HG02885 (cell line): Measurements from ENCODE around the gene HPDL.
"Not testable (repeated sequence)": the region's sequence is repeated elsewhere in the genome, so short reads cannot be mapped to it uniquely, and the experiment has no call there.

Experiments used
- ATAC-seq: cut with Tn5 transposase; IDR thresholded peaks from one replicate; pipeline ENCODE4 v1.9.1; 2021; ENCODE audit warnings: mild to moderate bottlenecking; ENCODE audit not compliant: unreplicated experiment, poor library complexity

Gene HPDL

GRCh38 chr1:45348609-45348965, 21.9 kb downstream of the HPDL start:
- no peak for ATAC-seq

GRCh38 chr1:45348966-45349677, 22.4 kb downstream of the HPDL start:
- ATAC-seq: no peak

- ATAC-seq: no peak
Measured at GRCh38 chr1:45351508-45351907, 24.8 kb downstream of the HPDL start.

GRCh38 chr1:45353685-45354084, 27.0 kb downstream of the HPDL start:
- no peak for ATAC-seq

GRCh38 chr1:45354838-45355237, 28.1 kb downstream of the HPDL start:
- no peak for ATAC-seq

- no peak for ATAC-seq
Measured at GRCh38 chr1:45355683-45356082, 29.0 kb downstream of the HPDL start.

GRCh38 chr1:45356186-45356585, 29.5 kb downstream of the HPDL start:
- ATAC-seq: no peak

- ATAC-seq: no peak
Measured at GRCh38 chr1:45359882-45360513, 33.3 kb downstream of the HPDL start.

- not testable (repeated sequence) for ATAC-seq
Measured at GRCh38 chr1:45360981-45361380, 34.3 kb downstream of the HPDL start.

GRCh38 chr1:45364294-45364693, 37.6 kb downstream of the HPDL start:
- ATAC-seq: no peak

- no peak for ATAC-seq
Measured at GRCh38 chr1:45365051-45365450, 38.4 kb downstream of the HPDL start.

- peak; percentile 68 for ATAC-seq
Measured at GRCh38 chr1:45370575-45370974, 43.9 kb downstream of the HPDL start.

GRCh38 chr1:45373573-45373972, 46.9 kb downstream of the HPDL start:
- ATAC-seq: no peak

GRCh38 chr1:45375104-45376090, 48.7 kb downstream of the HPDL start:
- ATAC-seq: no peak

- ATAC-seq: no peak
Measured at GRCh38 chr1:45378184-45378583, 51.5 kb downstream of the HPDL start.
